ENCODE results near the gene PPL.
"Not testable (repeated sequence)": the region's sequence is repeated elsewhere in the genome, so short reads cannot be mapped to it uniquely, and the experiment has no call there.

Gene PPL

DNA sequence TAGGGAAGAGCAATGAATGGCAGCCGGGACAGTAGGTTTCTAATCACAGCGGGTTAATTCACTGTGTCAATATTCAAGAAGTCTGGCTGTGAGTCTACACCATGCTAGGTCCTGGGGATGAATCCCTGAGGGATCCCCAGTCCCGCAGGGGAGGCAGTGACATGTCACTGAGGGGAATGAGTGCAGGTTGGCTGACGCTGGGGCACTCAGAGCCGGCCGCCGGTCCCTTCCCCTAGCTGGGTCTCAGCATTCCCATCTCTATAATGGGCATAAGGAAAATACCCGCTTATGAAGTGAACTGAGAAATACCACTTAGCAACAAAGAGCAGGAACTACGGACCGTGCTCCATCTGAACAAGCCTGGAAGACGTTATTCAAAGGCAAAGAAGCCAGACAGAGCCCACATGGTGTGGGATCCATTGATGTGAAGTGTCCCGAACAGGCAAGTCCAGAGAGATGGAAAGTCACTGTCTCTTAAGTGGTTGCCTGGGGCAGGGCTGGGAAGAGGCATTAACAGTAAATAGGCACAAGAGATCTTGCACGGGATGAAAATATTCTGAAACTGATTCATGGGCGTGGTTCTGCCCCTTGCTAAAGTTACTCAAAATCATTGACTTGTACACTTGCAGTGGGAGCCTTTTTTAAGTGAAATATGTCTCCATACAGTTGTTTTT is 31.9 kb downstream of the PPL start:
- no peak for DNase-seq (ENCODE audit: low read depth)
- Histone ChIP-seq H3K4me3 (ENCODE audit: low read length) (no peak overlapping the region), H3K9me3 (ENCODE audit: control insufficient read depth, low read length) (no peaks in the 10 kb centered on the region), H3K9ac (ENCODE audit: low read length) (no peak overlapping the region), H3K36me3 (ENCODE audit: control insufficient read depth, insufficient read depth, low read length, severe bottlenecking) (no peaks in the 10 kb centered on the region), H3K4me1 (ENCODE audit: control insufficient read depth, insufficient read depth, low read length) (peaks cover 7% of the 10 kb centered on the region), H3K27me3 (replicated peaks; ENCODE audit: control insufficient read depth, insufficient read depth, low read length) (peaks cover 6% of the 10 kb centered on the region)

DNA sequence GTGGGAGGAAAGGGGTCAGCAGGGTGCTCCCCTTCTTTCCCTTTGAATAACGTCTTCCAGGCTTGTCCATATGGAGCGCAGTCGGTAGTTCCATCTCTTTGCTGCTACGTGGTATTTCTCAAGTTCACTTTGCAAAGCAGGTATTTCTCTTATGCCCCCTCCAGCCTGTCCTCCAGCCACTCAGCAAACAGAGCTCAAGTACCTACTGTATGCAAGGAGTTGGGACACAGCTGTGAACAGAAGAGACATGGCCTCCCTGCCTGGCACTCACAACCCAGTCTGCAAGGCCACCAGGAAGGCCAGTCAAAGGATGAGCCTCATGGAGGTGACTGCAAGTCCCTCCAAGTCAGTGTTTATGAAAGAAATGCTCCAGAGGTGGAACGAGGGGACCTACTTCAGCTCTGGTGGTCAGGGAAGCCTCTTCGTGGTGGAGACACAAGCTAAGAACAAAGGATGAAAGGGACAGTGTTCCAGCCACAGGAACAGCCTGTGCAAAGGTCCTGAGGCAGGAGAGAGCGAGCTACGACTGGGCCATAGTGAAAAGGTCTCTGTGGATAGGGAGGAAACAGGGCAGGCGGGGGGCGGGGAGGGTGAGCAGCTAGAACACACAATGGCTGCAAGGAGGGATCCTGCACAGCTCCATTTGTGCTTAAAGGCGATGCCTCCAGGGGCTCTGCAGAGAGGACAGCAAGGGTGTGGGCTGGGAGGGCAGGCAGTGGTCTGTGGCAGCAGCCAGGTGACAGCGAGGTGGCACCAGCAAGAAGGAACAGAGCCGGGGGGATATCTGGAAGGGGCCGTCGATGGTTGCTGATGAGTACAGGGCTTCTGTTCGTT is 32.6 kb downstream of the PPL start:
- Histone ChIP-seq H3K9ac (ENCODE audit: low read length) (no peak overlapping the region), H3K36me3 (ENCODE audit: control insufficient read depth, insufficient read depth, low read length, severe bottlenecking) (no peaks in the 10 kb centered on the region), H3K27me3 (replicated peaks; ENCODE audit: control insufficient read depth, insufficient read depth, low read length) (peaks cover 6% of the 10 kb centered on the region), H3K9me3 (ENCODE audit: control insufficient read depth, low read length) (no peaks in the 10 kb centered on the region), H3K4me1 (ENCODE audit: control insufficient read depth, insufficient read depth, low read length) (peaks cover 12% of the 10 kb centered on the region), H3K4me3 (ENCODE audit: low read length) (no peak overlapping the region)
- DNase-seq (ENCODE audit: low read depth) = no peak

DNA sequence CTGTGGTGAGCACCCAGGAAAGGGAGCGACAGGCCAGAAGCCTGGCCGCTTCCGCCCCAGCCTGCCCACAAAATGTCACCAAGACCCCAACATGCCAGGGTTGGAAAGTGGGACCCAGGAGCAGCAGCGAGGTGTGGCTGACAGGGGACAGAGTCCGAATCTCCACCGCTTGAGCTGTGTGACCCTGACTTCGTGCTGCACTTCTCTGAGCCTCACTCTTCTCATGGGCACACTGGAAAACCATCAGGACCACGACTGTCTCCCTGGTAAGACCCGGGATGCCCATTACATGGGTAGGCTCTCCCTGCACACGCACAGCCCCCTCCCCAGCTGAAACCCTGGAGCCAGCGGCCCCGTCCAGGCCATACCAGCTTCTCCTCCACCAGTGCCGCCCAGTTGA is 34.9 kb downstream of the PPL start:
- peaks cover 14% of the 10 kb centered on the region for H3K36me3 ChIP-seq (ENCODE audit: control insufficient read depth, insufficient read depth, low read length, severe bottlenecking)
- no peak overlapping the region for H3K4me3 ChIP-seq (ENCODE audit: low read length)
- no peak overlapping the region for H3K9ac ChIP-seq (ENCODE audit: low read length)
- DNase-seq (ENCODE audit: low read depth) = no peak
- H3K27me3 ChIP-seq (replicated peaks; ENCODE audit: control insufficient read depth, insufficient read depth, low read length) = peaks cover 6% of the 10 kb centered on the region
- peaks cover 12% of the 10 kb centered on the region for H3K4me1 ChIP-seq (ENCODE audit: control insufficient read depth, insufficient read depth, low read length)
- no peaks in the 10 kb centered on the region for H3K9me3 ChIP-seq (ENCODE audit: control insufficient read depth, low read length)

DNA sequence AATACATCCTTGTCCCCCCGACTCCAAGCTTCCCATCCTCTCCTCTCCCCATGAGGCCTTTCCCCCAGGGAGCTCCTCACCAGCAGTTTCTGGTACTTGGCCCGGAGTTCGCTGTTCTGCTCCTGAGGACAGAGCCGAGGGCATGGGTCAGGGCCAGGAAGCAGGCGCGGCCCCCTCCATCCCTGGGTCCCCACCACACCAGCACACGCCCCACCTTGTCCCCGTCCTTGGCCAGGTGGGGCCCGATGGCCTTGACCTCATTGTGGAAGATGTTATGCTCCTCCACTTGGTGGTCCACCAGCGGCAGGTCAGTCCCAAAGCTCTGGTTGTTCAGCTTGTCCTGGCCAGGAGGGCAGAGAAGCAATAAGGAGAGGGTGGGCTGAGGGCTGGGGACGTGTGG is 36.2 kb downstream of the PPL start:
- Histone ChIP-seq H3K9me3 (ENCODE audit: control insufficient read depth, low read length) (no peaks in the 10 kb centered on the region), H3K4me3 (ENCODE audit: low read length) (no peak overlapping the region), H3K9ac (ENCODE audit: low read length) (no peak overlapping the region)

DNA sequence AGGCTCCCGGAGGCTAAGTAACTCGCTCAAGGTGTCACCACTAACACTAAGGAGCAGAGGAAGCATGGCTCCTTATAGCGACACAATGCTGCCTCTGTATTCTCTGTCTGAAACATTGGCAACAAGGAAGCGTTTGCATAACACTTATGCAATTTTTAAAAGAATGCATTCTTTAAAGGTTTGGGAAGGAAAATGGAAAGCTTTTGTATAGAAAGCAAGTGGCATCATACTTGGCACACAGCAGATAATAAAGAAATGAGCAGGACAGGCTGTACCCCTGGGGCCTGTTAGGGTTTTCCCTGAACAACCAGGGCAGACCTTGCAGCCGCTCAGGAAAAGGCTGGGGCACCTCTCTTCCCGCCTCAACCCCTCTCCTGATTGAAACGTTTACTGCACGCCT is 36.9 kb downstream of the PPL start:
- Histone ChIP-seq H3K27me3 (replicated peaks; ENCODE audit: control insufficient read depth, insufficient read depth, low read length) (peaks cover 6% of the 10 kb centered on the region), H3K4me3 (ENCODE audit: low read length) (no peak overlapping the region), H3K4me1 (ENCODE audit: control insufficient read depth, insufficient read depth, low read length) (peaks cover 12% of the 10 kb centered on the region), H3K9me3 (ENCODE audit: control insufficient read depth, low read length) (no peaks in the 10 kb centered on the region), H3K9ac (ENCODE audit: low read length) (no peak overlapping the region), H3K36me3 (ENCODE audit: control insufficient read depth, insufficient read depth, low read length, severe bottlenecking) (peaks cover 19% of the 10 kb centered on the region)
- DNase-seq (ENCODE audit: low read depth) = peak; percentile 71

More for the DNA sequence above, 36.2 kb downstream of the PPL start:
- H3K4me1 ChIP-seq (ENCODE audit: control insufficient read depth, insufficient read depth, low read length) = peaks cover 12% of the 10 kb centered on the region
- peaks cover 17% of the 10 kb centered on the region for H3K36me3 ChIP-seq (ENCODE audit: control insufficient read depth, insufficient read depth, low read length, severe bottlenecking)
- peaks cover 6% of the 10 kb centered on the region for H3K27me3 ChIP-seq (replicated peaks; ENCODE audit: control insufficient read depth, insufficient read depth, low read length)
- DNase-seq (ENCODE audit: low read depth) = no peak

DNA sequence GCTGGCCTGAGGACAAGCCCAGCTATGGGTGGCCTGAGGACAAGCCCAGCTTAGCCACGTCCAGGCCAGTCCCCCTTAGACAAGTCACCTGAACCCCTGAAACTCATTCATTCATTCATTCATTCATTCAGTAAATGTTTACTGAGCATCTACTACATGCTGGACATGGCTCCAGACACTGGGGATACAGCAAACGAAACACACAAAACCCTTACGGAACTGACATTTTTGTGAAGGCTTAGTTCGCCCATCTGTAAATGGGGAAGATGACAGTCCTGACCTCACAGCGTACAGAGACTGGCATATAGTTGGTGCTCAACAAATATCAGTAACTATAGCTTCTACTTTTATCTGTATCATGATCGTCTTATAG is 37.5 kb downstream of the PPL start:
- no peak overlapping the region for H3K9ac ChIP-seq (ENCODE audit: low read length)
- peaks cover 6% of the 10 kb centered on the region for H3K27me3 ChIP-seq (replicated peaks; ENCODE audit: control insufficient read depth, insufficient read depth, low read length)
- DNase-seq (ENCODE audit: low read depth) = no peak
- H3K9me3 ChIP-seq (ENCODE audit: control insufficient read depth, low read length) = no peaks in the 10 kb centered on the region
- peaks cover 22% of the 10 kb centered on the region for H3K36me3 ChIP-seq (ENCODE audit: control insufficient read depth, insufficient read depth, low read length, severe bottlenecking)
- no peak overlapping the region for H3K4me3 ChIP-seq (ENCODE audit: low read length)
- peaks cover 12% of the 10 kb centered on the region for H3K4me1 ChIP-seq (ENCODE audit: control insufficient read depth, insufficient read depth, low read length)

DNA sequence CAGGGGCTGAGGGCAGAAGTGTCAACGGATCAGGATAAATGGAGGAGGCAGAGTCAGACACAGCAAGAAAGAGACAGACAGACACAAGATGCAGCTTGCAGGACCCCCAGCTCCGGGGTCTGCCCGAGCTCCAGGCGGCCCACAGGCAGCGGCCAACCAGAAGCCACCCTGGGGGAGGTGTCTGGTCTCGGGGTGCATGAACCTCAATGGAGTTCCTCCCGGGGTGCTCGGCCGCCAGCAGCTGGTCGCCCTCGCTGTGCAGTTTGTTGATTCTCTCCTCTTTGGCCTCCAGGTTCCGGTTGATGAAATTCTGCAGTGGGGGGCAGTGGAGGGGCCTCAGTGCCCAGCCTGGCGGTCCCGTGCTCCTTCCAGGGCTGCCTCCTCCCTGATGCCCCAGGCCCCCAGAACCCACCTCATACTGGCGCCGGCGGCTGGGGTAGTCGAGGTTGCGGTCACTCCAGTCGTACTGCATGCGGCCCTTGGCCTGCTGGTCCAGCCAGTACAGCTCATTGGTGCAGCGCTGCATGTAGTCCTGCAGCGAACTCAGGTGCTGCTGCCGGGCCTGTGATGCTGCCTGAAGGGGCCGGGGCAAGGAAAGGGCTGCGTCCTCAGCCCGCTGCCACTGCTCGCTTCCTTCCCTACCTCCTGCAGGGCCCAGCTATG is 38.0 kb downstream of the PPL start:
- peaks cover 3% of the 10 kb centered on the region for H3K27me3 ChIP-seq (replicated peaks; ENCODE audit: control insufficient read depth, insufficient read depth, low read length)
- no peaks in the 10 kb centered on the region for H3K9me3 ChIP-seq (ENCODE audit: control insufficient read depth, low read length)
- H3K9ac ChIP-seq (ENCODE audit: low read length) = no peak overlapping the region
- H3K4me3 ChIP-seq (ENCODE audit: low read length) = no peak overlapping the region
- peaks cover 12% of the 10 kb centered on the region for H3K4me1 ChIP-seq (ENCODE audit: control insufficient read depth, insufficient read depth, low read length)
- peaks cover 22% of the 10 kb centered on the region for H3K36me3 ChIP-seq (ENCODE audit: control insufficient read depth, insufficient read depth, low read length, severe bottlenecking)
- DNase-seq (ENCODE audit: low read depth) = no peak

DNA sequence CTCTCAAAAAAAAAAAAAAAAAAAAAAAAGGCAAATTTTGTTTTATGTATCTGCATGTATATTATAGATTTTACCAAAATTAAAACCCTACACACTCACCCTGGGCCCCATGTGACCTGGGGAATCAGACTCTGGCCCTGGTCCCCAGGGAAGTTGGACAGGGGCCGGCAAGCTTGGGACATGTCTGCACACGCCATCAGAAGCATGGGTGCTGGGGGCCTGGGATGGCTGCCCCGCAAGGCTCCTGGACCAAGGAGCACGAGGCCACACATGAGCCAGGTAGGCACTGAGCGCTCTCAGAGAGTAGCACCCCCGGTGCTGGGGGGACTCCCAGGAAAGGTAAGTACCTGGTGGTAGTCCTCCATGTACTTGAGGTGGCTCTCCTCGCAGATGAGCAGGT is 39.6 kb downstream of the PPL start:
- no peak overlapping the region for H3K4me3 ChIP-seq (ENCODE audit: low read length)
- no peaks in the 10 kb centered on the region for H3K27me3 ChIP-seq (replicated peaks; ENCODE audit: control insufficient read depth, insufficient read depth, low read length)
- DNase-seq (ENCODE audit: low read depth) = no peak
- H3K36me3 ChIP-seq (ENCODE audit: control insufficient read depth, insufficient read depth, low read length, severe bottlenecking) = peaks cover 22% of the 10 kb centered on the region
- H3K4me1 ChIP-seq (ENCODE audit: control insufficient read depth, insufficient read depth, low read length) = peaks cover 12% of the 10 kb centered on the region
- H3K9me3 ChIP-seq (ENCODE audit: control insufficient read depth, low read length) = no peaks in the 10 kb centered on the region
- H3K9ac ChIP-seq (ENCODE audit: low read length) = no peak overlapping the region

DNA sequence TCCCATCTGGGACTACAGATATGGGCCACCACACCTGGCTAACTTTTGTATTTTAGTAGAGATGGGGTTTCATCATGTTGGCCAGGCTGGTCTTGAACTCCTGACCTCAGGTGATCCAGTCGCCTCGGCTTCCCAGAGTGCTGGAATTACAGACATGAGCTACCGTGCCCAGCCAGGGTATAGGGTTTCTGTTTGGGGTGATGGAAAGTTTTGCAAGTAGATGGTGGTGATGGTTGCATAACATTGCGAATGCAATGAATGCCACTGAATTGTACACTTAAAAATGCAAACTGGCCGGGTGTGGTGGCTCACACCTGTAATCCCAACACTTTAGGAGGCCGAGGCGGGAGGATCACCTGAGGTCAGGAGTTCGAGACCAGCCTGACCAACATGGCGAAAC is 40.2 kb downstream of the PPL start:
- H3K4me3 ChIP-seq (ENCODE audit: low read length); DNase-seq (ENCODE audit: low read depth); H3K9ac ChIP-seq (ENCODE audit: low read length); H3K9me3 ChIP-seq (ENCODE audit: control insufficient read depth, low read length); H3K27me3 ChIP-seq (replicated peaks; ENCODE audit: control insufficient read depth, insufficient read depth, low read length): not testable (repeated sequence)
- peaks cover 12% of the 10 kb centered on the region for H3K4me1 ChIP-seq (ENCODE audit: control insufficient read depth, insufficient read depth, low read length)
- H3K36me3 ChIP-seq (ENCODE audit: control insufficient read depth, insufficient read depth, low read length, severe bottlenecking) = peaks cover 22% of the 10 kb centered on the region

DNA sequence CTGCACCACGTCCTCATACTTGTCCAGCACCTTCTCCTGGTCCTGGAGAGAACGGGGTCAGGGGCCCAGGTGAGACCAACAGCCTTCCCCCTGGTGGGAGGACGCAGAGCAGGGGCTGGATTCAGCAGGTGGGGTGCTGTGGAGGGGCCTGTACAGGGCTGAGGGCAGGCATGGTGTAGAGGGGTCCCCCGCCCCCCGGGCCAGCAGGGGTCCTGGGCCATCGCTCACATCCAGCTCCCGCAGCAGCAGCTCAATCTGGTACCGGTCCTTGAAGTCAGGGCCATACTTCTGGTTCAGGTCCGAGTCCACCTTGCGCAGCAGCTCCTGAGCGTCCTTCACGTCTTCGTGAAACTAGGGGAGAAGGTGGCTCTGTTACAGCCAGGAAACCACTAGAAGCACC is 41.6 kb downstream of the PPL start:
- Histone ChIP-seq H3K9ac (ENCODE audit: low read length) (no peak overlapping the region), H3K4me1 (ENCODE audit: control insufficient read depth, insufficient read depth, low read length) (peaks cover 8% of the 10 kb centered on the region), H3K4me3 (ENCODE audit: low read length) (no peak overlapping the region), H3K9me3 (ENCODE audit: control insufficient read depth, low read length) (no peaks in the 10 kb centered on the region), H3K36me3 (ENCODE audit: control insufficient read depth, insufficient read depth, low read length, severe bottlenecking) (peaks cover 34% of the 10 kb centered on the region), H3K27me3 (replicated peaks; ENCODE audit: control insufficient read depth, insufficient read depth, low read length) (no peaks in the 10 kb centered on the region)
- DNase-seq (ENCODE audit: low read depth) = no peak
